GM12864 (cell line): ENCODE data around the gene RARRES1.

Source experiments
- DNase-seq: peaks from one replicate; pipeline ENCODE4 v3.0.0-alpha.2; 2011; ENCODE audit warnings: low read depth
- H3K4me3 ChIP-seq: 2 replicates; pipeline ENCODE4 v1.5.1; 2011; ENCODE audit warnings: mild to moderate bottlenecking, low read depth, low read length, control low read depth
- CTCF ChIP-seq: IDR thresholded peaks from 2 replicates; pipeline ENCODE4 v1.5.1; 2011; ENCODE audit warnings: low read depth, mild to moderate bottlenecking, moderate library complexity, low read length, control low read depth, inconsistent platforms; ENCODE audit errors: missing control alignments

The RARRES1 gene

GRCh38 chr3:158737410-158737809 lies 5.2 kb upstream of the RARRES1 start:
- TF ChIP-seq CTCF: no peak
- no peak overlapping the region for H3K4me3 ChIP-seq
- DNase-seq: no peak

- TF ChIP-seq CTCF: no peak
- H3K4me3 ChIP-seq: no peak overlapping the region
- DNase-seq: no peak
These were observed 3.2 kb upstream of the RARRES1 start for GRCh38 chr3:158735296-158736033.

GRCh38 chr3:158733656-158734055 lies 1.4 kb upstream of the RARRES1 start:
- no peak for DNase-seq
- no peak for TF ChIP-seq CTCF
- H3K4me3 ChIP-seq: no peak overlapping the region

- TF ChIP-seq CTCF: no peak
- H3K4me3 ChIP-seq: no peak overlapping the region
- no peak for DNase-seq
These were observed 571 bp upstream of the RARRES1 start for GRCh38 chr3:158732856-158733200.

GRCh38 chr3:158731486-158731885 lies 771 bp downstream of the RARRES1 start:
- no peak for TF ChIP-seq CTCF
- peak overlapping the region; percentile 51 for H3K4me3 ChIP-seq
- no peak for DNase-seq

GRCh38 chr3:158728851-158729250 lies 3.4 kb downstream of the RARRES1 start:
- DNase-seq: no peak
- no peak overlapping the region for H3K4me3 ChIP-seq
- TF ChIP-seq CTCF: no peak

GRCh38 chr3:158728061-158728377 lies 4.2 kb downstream of the RARRES1 start:
- no peak for TF ChIP-seq CTCF
- no peak overlapping the region for H3K4me3 ChIP-seq
- DNase-seq: no peak
